GM06990 (cell line): ENCODE measurements around the gene ZNF213.

ENCODE experiments used
- DNase-seq: peaks from one replicate; pipeline ENCODE4 v3.0.0-alpha.2; 2011; ENCODE audit not compliant: insufficient read length; ENCODE audit errors: extremely low read depth
- H3K27me3 ChIP-seq: replicated peaks from 2 replicates; pipeline ENCODE4 v1.6.0; 2011; ENCODE audit warnings: low read length; ENCODE audit not compliant: control insufficient read depth, insufficient read depth
- H3K36me3 ChIP-seq: 2 replicates; pipeline ENCODE4 v1.5.1; 2011; ENCODE audit warnings: low read length; ENCODE audit not compliant: control insufficient read depth, insufficient read depth
- H3K4me3 ChIP-seq: replicated peaks from 2 replicates; pipeline ENCODE4 v1.5.1; 2011; ENCODE audit warnings: low read depth, mild to moderate bottlenecking, control low read depth, low read length
- TF ChIP-seq, protein P1 (sequence below): IDR thresholded peaks from 2 replicates; pipeline ENCODE4 v1.5.1; 2011; ENCODE audit warnings: low read length, control low read depth, mild to moderate bottlenecking, inconsistent platforms; ENCODE audit not compliant: insufficient read depth, poor library complexity, severe bottlenecking

Gene ZNF213

GRCh38 chr16:3099732-3100499 lies 34.9 kb upstream of the ZNF213 start:
- DNase-seq, result peak; percentile 88
- Histone ChIP-seq H3K36me3 (no peaks in the 10 kb centered on the region), H3K4me3 (peak overlapping the region; percentile 29; the same call in 1 of the 2 replicates), H3K27me3 (no peaks in the 10 kb centered on the region)
- TF ChIP-seq, protein P1, sequence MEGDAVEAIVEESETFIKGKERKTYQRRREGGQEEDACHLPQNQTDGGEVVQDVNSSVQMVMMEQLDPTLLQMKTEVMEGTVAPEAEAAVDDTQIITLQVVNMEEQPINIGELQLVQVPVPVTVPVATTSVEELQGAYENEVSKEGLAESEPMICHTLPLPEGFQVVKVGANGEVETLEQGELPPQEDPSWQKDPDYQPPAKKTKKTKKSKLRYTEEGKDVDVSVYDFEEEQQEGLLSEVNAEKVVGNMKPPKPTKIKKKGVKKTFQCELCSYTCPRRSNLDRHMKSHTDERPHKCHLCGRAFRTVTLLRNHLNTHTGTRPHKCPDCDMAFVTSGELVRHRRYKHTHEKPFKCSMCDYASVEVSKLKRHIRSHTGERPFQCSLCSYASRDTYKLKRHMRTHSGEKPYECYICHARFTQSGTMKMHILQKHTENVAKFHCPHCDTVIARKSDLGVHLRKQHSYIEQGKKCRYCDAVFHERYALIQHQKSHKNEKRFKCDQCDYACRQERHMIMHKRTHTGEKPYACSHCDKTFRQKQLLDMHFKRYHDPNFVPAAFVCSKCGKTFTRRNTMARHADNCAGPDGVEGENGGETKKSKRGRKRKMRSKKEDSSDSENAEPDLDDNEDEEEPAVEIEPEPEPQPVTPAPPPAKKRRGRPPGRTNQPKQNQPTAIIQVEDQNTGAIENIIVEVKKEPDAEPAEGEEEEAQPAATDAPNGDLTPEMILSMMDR, result no peak

GRCh38 chr16:3101018-3101840 lies 33.6 kb upstream of the ZNF213 start:
- TF ChIP-seq, protein P1, result peak; percentile 69
- Histone ChIP-seq H3K36me3 (no peaks in the 10 kb centered on the region), H3K4me3 (no peak overlapping the region; the same call in 1 of the 2 replicates), H3K27me3 (no peaks in the 10 kb centered on the region)
- no peak for DNase-seq

GRCh38 chr16:3101841-3102470 lies 32.9 kb upstream of the ZNF213 start:
- no peak for DNase-seq
- Histone ChIP-seq H3K27me3 (no peaks in the 10 kb centered on the region), H3K36me3 (no peaks in the 10 kb centered on the region), H3K4me3 (no peak overlapping the region)
- TF ChIP-seq, protein P1, result no peak

DNA sequence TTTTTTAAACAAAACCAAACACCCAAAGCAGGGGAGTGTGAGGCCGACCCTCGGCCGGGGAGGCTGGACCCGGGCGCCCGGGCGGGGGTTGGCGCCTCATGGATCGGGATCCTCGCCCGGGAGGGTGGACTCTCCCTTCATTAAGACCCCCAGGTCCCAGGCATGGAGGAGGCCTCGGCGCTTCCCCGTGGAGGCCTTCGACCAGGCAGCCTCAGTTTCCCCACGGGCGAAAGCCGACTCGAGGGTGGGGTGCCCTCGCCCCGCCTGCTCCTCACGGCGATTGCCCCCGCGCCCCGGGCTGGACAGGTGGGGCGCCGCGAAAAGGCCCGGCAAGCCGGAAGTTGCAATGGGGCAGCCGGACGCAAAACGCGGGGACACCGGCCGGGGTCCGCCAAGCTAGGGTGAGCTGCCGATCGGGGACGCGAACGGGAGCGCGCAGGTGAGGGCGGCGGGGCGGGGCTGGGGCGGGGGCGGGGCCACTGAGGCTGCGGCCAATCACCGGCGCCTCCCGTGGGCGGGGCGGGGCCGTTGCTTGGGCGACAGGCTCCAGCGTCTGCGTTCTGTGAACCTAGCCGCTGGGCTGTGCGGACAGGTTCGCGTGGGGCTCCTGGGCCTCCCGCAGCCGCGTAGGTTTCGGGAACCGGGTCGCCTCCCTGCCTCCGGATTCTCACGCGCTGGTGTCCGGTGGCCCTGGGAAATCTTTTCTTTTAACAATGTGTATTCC lies 28.5 kb upstream of the ZNF213 start:
- Histone ChIP-seq H3K4me3 (peak overlapping the region; percentile 68), H3K36me3 (no peaks in the 10 kb centered on the region), H3K27me3 (no peaks in the 10 kb centered on the region)
- peak; percentile 93 for DNase-seq
- TF ChIP-seq, protein P1, result no peak
